H9 (cell line): ENCODE results near the gene OSTN. TPM values are rescaled to one million over a fixed set of nuclear protein-coding genes. Genes with fewer than 3 reads are reported as not detected.

Source experiments
- DNase-seq: peaks from one replicate; pipeline ENCODE4 v3.0.0-alpha.2; 2017
- H2AFZ ChIP-seq: one replicate; pipeline ENCODE4 v1.6.1; 2013; ENCODE audit warnings: mild to moderate bottlenecking, low read length, control low read depth, moderate library complexity
- H2AK5ac ChIP-seq: 2 replicates; pipeline ENCODE4 v1.6.1; 2013; ENCODE audit warnings: low read length, control low read depth, mixed read lengths; ENCODE audit not compliant: insufficient read length
- H2BK120ac ChIP-seq: one replicate; pipeline ENCODE4 v1.6.1; 2013; ENCODE audit warnings: low read depth, mild to moderate bottlenecking, low read length, control low read depth, inconsistent platforms; ENCODE audit not compliant: poor library complexity, severe bottlenecking
- H2BK12ac ChIP-seq: 2 replicates; pipeline ENCODE4 v1.6.1; 2013; ENCODE audit warnings: low read length, control low read depth, mixed read lengths, low read depth; ENCODE audit not compliant: insufficient read length
- H2BK15ac ChIP-seq: 2 replicates; pipeline ENCODE4 v1.6.1; 2013; ENCODE audit warnings: low read depth, low read length, control low read depth
- H2BK20ac ChIP-seq: one replicate; pipeline ENCODE4 v1.6.1; 2013; ENCODE audit warnings: low read depth, mild to moderate bottlenecking, low read length, control low read depth, inconsistent platforms; ENCODE audit not compliant: poor library complexity, severe bottlenecking
- H2BK5ac ChIP-seq: 2 replicates; pipeline ENCODE4 v1.6.1; 2013; ENCODE audit warnings: low read length, control low read depth, mixed read lengths; ENCODE audit not compliant: insufficient read length
- H3K14ac ChIP-seq: 2 replicates; pipeline ENCODE4 v1.6.1; 2013; ENCODE audit warnings: low read length, control low read depth; ENCODE audit not compliant: insufficient read depth
- H3K18ac ChIP-seq: 2 replicates; pipeline ENCODE4 v1.6.1; 2013; ENCODE audit warnings: low read depth, mild to moderate bottlenecking, mixed read lengths, low read length, control low read depth; ENCODE audit not compliant: insufficient read length
- H3K23ac ChIP-seq: 2 replicates; pipeline ENCODE4 v1.6.1; 2013; ENCODE audit warnings: low read length, control low read depth, mixed read lengths, low read depth; ENCODE audit not compliant: insufficient read length
- H3K23me2 ChIP-seq: 2 replicates; pipeline ENCODE4 v1.6.1; 2013; ENCODE audit warnings: low read depth, mild to moderate bottlenecking, mixed read lengths, low read length, control low read depth; ENCODE audit not compliant: insufficient read length, poor library complexity, severe bottlenecking
- H3K27ac ChIP-seq: 2 replicates; pipeline ENCODE4 v1.5.1; 2013; ENCODE audit warnings: low read length, control low read depth, mixed read lengths, low read depth; ENCODE audit not compliant: insufficient read length
- H3K27me3 ChIP-seq: 2 replicates; pipeline ENCODE4 v1.6.1; 2013; ENCODE audit warnings: low read length, control low read depth, inconsistent platforms; ENCODE audit not compliant: insufficient read depth
- H3K4ac ChIP-seq: 2 replicates; pipeline ENCODE4 v1.6.1; 2013; ENCODE audit warnings: low read depth, mild to moderate bottlenecking, control low read depth, inconsistent platforms, low read length, moderate library complexity
- H3K4me1 ChIP-seq: 2 replicates; pipeline ENCODE4 v1.6.1; 2013; ENCODE audit warnings: low read length, control low read depth, inconsistent platforms; ENCODE audit not compliant: insufficient read depth
- H3K4me2 ChIP-seq: 2 replicates; pipeline ENCODE4 v1.6.1; 2013; ENCODE audit warnings: low read length, control low read depth, mixed read lengths; ENCODE audit not compliant: insufficient read length, insufficient read depth
- H3K56ac ChIP-seq: 2 replicates; pipeline ENCODE4 v1.6.1; 2013; ENCODE audit warnings: low read depth, mild to moderate bottlenecking, mixed read lengths, low read length, control low read depth; ENCODE audit not compliant: insufficient read length
- H3K79me1 ChIP-seq: 2 replicates; pipeline ENCODE4 v1.6.1; 2013; ENCODE audit warnings: low read depth, mild to moderate bottlenecking, moderate library complexity, low read length, control low read depth, inconsistent platforms; ENCODE audit not compliant: insufficient read depth, poor library complexity, severe bottlenecking
- H3K79me2 ChIP-seq: 2 replicates; pipeline ENCODE4 v1.6.1; 2013; ENCODE audit warnings: low read length, control low read depth, inconsistent platforms; ENCODE audit not compliant: insufficient read depth
- H3K9ac ChIP-seq: 2 replicates; pipeline ENCODE4 v1.6.1; 2013; ENCODE audit warnings: low read length, control low read depth, mixed read lengths; ENCODE audit not compliant: insufficient read length; ENCODE audit errors: extremely low read depth
- H3K9me3 ChIP-seq: one replicate; pipeline ENCODE4 v1.6.1; 2013; ENCODE audit warnings: low read depth, low read length, inconsistent platforms; ENCODE audit not compliant: control insufficient read depth
- H3T11ph ChIP-seq: one replicate; pipeline ENCODE4 v1.6.1; 2013; ENCODE audit warnings: mild to moderate bottlenecking, low read length, control low read depth, inconsistent platforms
- H4K20me1 ChIP-seq: one replicate; pipeline ENCODE4 v1.6.1; 2013; ENCODE audit not compliant: control insufficient read depth, insufficient read length, insufficient read depth
- H4K5ac ChIP-seq: 2 replicates; pipeline ENCODE4 v1.6.1; 2013; ENCODE audit warnings: low read depth, mild to moderate bottlenecking, mixed read lengths, low read length, control low read depth; ENCODE audit not compliant: insufficient read length
- H4K8ac ChIP-seq: replicated peaks from 2 replicates; pipeline ENCODE4 v1.6.1; 2013; ENCODE audit warnings: low read length, control low read depth, mixed read lengths, low read depth; ENCODE audit not compliant: insufficient read length
- H4K91ac ChIP-seq: 2 replicates; pipeline ENCODE4 v1.6.1; 2013; ENCODE audit warnings: low read depth, mild to moderate bottlenecking, moderate library complexity, mixed read lengths, low read length, control low read depth; ENCODE audit not compliant: insufficient read length
- H3K27ac Mint-ChIP-seq, 3 experiments: 2 replicates in 2 of 3; 3 replicates in 1 of 3; pipeline ENCODE4 v1.8.0; 2020 to 2021; ENCODE audit warnings: mixed read lengths in 3 of 3, mild to moderate bottlenecking in 1 of 3, moderate library complexity in 1 of 3
- H3K27me3 Mint-ChIP-seq: 2 replicates; pipeline ENCODE4 v1.8.0; 2021; ENCODE audit warnings: low read depth, mild to moderate bottlenecking, moderate library complexity, mixed read lengths
- H3K36me3 Mint-ChIP-seq, 3 experiments: 2 replicates in 2 of 3; 3 replicates in 1 of 3; pipeline ENCODE4 v1.8.0; 2020 to 2021; ENCODE audit warnings: low read depth in 3 of 3, mixed read lengths in 3 of 3; ENCODE audit not compliant: insufficient read depth in 1 of 3
- H3K4me1 Mint-ChIP-seq, 2 experiments: 2 replicates each; pipeline ENCODE4 v1.8.0; 2020; ENCODE audit warnings: mixed read lengths in 2 of 2
- H3K4me3 Mint-ChIP-seq, 2 experiments: 2 replicates in 1 of 2; 3 replicates in 1 of 2; pipeline ENCODE4 v1.8.0; 2020 to 2021; ENCODE audit warnings: mild to moderate bottlenecking in 2 of 2, mixed read lengths in 2 of 2, moderate library complexity in 1 of 2
- H3K9me3 Mint-ChIP-seq, 2 experiments: 2 replicates in 1 of 2; 3 replicates in 1 of 2; pipeline ENCODE4 v1.8.0; 2020; ENCODE audit warnings: mild to moderate bottlenecking in 2 of 2, mixed read lengths in 2 of 2, moderate library complexity in 1 of 2
- CTCF ChIP-seq: fragments of 200-600 bp; sonication (generic); conservative IDR thresholded peaks from 3 replicates; pipeline ENCODE4 v1.8.0; 2021; ENCODE audit warnings: antibody characterized with exemption, mild to moderate bottlenecking
- WGBS: extraction: QIAGEN DNeasy Blood & Tissue Kit; methylation state at CpG from one replicate; pipeline ENCODE4 v1.1.7; 2013; ENCODE audit warnings: missing lambda C conversion rate, low lambda C conversion rate, mixed read lengths; ENCODE audit not compliant: insufficient read length; ENCODE audit errors: extremely low coverage; 5-methylcytosine and 5-hydroxymethylcytosine counted together
- total RNA-seq: library from RNA; stranded (reverse); gene quantifications from 2 replicates; pipeline ENCODE4 v1.2.1, GENCODE V29; 2021

OSTN gene
- total RNA-seq, 1 experiment from 2014 or later, result 0.07 TPM

- no CpG with 5 or more reads among the region's 10 CpGs for WGBS
- no peaks in the 10 kb centered on the region for H3K79me1 ChIP-seq
- no peak overlapping the region for H3K23ac ChIP-seq
- no peak overlapping the region for H3K4me2 ChIP-seq
- Mint-ChIP-seq H3K36me3 (peaks cover 0 to 4% (median 0%) of the 10 kb centered on the region in 3 experiments; a peak in 2 of 7 replicates), H3K9me3 (peaks cover 0 to 2% of the 10 kb centered on the region in 2 experiments; a peak in 1 of 5 replicates), H3K27ac (no peak overlapping the region), H3K4me3 (no peak overlapping the region; a peak in 1 of 5 replicates), H3K4me1 (no peaks in the 10 kb centered on the region), H3K27me3 (no peaks in the 10 kb centered on the region)
- no peak overlapping the region for H4K91ac ChIP-seq
- H2BK12ac ChIP-seq, result no peak overlapping the region
- H2AK5ac ChIP-seq, result no peak overlapping the region
- H3K56ac ChIP-seq, result no peak overlapping the region
- H2BK20ac ChIP-seq, result no peak overlapping the region
- H2BK120ac ChIP-seq, result no peak overlapping the region
- no peaks in the 10 kb centered on the region for H3K27me3 ChIP-seq
- no peaks in the 10 kb centered on the region for H3K79me2 ChIP-seq
- no peak overlapping the region for H4K8ac ChIP-seq
- H3T11ph ChIP-seq, result no peak overlapping the region
- no peaks in the 10 kb centered on the region for H4K20me1 ChIP-seq
- H3K9ac ChIP-seq, result no peak overlapping the region
- H3K18ac ChIP-seq, result no peak overlapping the region
- H2BK15ac ChIP-seq, result no peak overlapping the region
- H2AFZ ChIP-seq, result no peak overlapping the region
- no peak overlapping the region for H3K27ac ChIP-seq
- H3K4ac ChIP-seq, result no peak overlapping the region
- no peaks in the 10 kb centered on the region for H3K4me1 ChIP-seq
- H4K5ac ChIP-seq, result no peak overlapping the region
- no peak for TF ChIP-seq CTCF
- DNase-seq, result no peak
- H3K23me2 ChIP-seq, result no peaks in the 10 kb centered on the region
- H3K9me3 ChIP-seq, result no peaks in the 10 kb centered on the region
- no peak overlapping the region for H3K14ac ChIP-seq
- no peak overlapping the region for H2BK5ac ChIP-seq
These were observed 11.0 kb downstream of the OSTN start for GRCh38 chr3:191210032-191210431.
